Lung (tissue), 12 donors: ENCODE results near the gene MVB12B. TPM values are rescaled to one million over a fixed set of nuclear protein-coding genes. Genes with fewer than 3 reads are reported as not detected.

ENCODE experiments used
- ATAC-seq: fragments of 200-7000 bp; cut with Tn5 transposase; one replicate; pipeline ENCODE4 v1.9.1; 2020; ENCODE audit warnings: moderate number of reproducible peaks; ENCODE audit not compliant: insufficient read depth, low FRiP score
- DNase-seq, 3 donors: peaks; one replicate each; pipeline ENCODE4 v3.0.0-alpha.2; 2013 to 2017
- H3K27ac ChIP-seq, 2 donors: one replicate each; pipeline ENCODE4 v1.5.1; 2013; ENCODE audit warnings: mild to moderate bottlenecking in 2 of 2, moderate library complexity in 2 of 2, control low read depth in 1 of 2, inconsistent platforms in 1 of 2, low read depth in 1 of 2, low read length in 1 of 2
- H3K27me3 ChIP-seq, 3 donors: one replicate each; pipeline ENCODE4 v1.5.1; 2013; ENCODE audit warnings: low read length in 2 of 3; ENCODE audit not compliant: control insufficient read depth in 3 of 3, insufficient read depth in 3 of 3
- H3K36me3 ChIP-seq, 4 donors: one replicate each; pipeline ENCODE4 v1.5.1; 2013; ENCODE audit warnings: low read length in 4 of 4, mild to moderate bottlenecking in 1 of 4, moderate library complexity in 1 of 4; ENCODE audit not compliant: control insufficient read depth in 4 of 4, insufficient read depth in 4 of 4
- H3K4me1 ChIP-seq, 5 donors: one replicate each; pipeline ENCODE4 v1.5.1; 2013; ENCODE audit warnings: low read length in 5 of 5, mild to moderate bottlenecking in 2 of 5, moderate library complexity in 1 of 5; ENCODE audit not compliant: control insufficient read depth in 5 of 5, insufficient read depth in 5 of 5
- H3K4me3 ChIP-seq: one replicate; pipeline ENCODE4 v1.5.1; 2013; ENCODE audit warnings: mild to moderate bottlenecking, control low read depth, moderate library complexity
- H3K9ac ChIP-seq, 2 donors: one replicate each; pipeline ENCODE4 v1.5.1; 2013; ENCODE audit warnings: low read length in 2 of 2, control low read depth in 1 of 2; ENCODE audit not compliant: insufficient read depth in 1 of 2
- H3K9me3 ChIP-seq, 4 donors: one replicate each; pipeline ENCODE4 v1.5.1; 2013; ENCODE audit warnings: low read length in 3 of 4, mild to moderate bottlenecking in 1 of 4, moderate library complexity in 1 of 4; ENCODE audit not compliant: control insufficient read depth in 4 of 4, insufficient read depth in 3 of 4
- WGBS, 2 donors: extraction: QIAGEN DNeasy Blood & Tissue Kit; methylation state at CpG; one replicate each; pipeline ENCODE4 v1.1.7; 2013; 5-methylcytosine and 5-hydroxymethylcytosine counted together
- polyA plus RNA-seq, 2 donors: library from polyadenylated mRNA; stranded (reverse); fragments of 200-250 nt; gene quantifications; one replicate each; pipeline ENCODE4 v1.2.1, GENCODE V29; 2013
- total RNA-seq, 2 donors: library from RNA; depleted of rRNA in 1 of 2; stranded (reverse); fragments of >200 nt in 1 of 2; gene quantifications; one replicate each; pipeline ENCODE4 v1.2.1, GENCODE V29; 2014 to 2021
- TF ChIP-seq, protein P1 (sequence below): IDR thresholded peaks from 2 replicates; pipeline ENCODE4 v1.5.1; 2012; ENCODE audit warnings: mild to moderate bottlenecking; ENCODE audit errors: control extremely low read depth, extremely low read depth
- donor health status: control.
- donor health status: control.
- donor health status: Bipolar disorder and iron deficiency.
- donor health status: healthy.
- donor health status: DM: yes; HTN: yes; CAD: no.

Gene MVB12B
- total and polyA plus RNA-seq, 4 donors = 9.5 to 33.6 (median 16.5) TPM

DNA sequence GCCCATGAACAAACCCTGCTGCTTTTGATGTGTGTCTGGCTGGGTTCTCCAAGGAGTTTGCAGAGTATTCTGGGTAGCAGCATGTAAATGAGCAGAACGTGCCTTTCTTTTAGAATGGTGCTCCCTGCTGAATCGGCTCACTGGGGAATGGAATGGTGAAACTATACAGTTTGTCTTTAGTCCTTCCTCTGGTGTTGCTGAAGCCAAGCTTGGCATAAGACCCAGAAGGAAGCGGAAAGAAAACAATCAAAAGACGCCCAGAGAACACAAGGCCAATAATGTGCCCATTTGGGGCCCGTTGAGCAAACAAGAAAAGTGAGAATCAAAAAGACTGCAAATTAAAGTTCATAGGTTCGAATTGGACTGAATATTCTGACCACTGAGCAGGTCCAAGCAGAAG, 60.1 kb downstream of the MVB12B start:
- DNase-seq (peak in 1 of 3 donors; percentile 37), ATAC-seq (no peak)
- Histone ChIP-seq H3K27ac (peak overlapping the region in 1 of 2 donors; percentile 21), H3K36me3 (peaks cover 0 to 14% (median 3%) of the 10 kb centered on the region in 4 donors), H3K27me3 (no peaks in the 10 kb centered on the region), H3K4me1 (peaks cover 0 to 6% (median 0%) of the 10 kb centered on the region in 5 donors), H3K4me3 (no peak overlapping the region), H3K9me3 (no peaks in the 10 kb centered on the region), H3K9ac (no peak overlapping the region)
- 59 to 74% methylated on average over 6 of the region's 6 CpGs for WGBS, 2 donors
- TF ChIP-seq, protein P1, sequence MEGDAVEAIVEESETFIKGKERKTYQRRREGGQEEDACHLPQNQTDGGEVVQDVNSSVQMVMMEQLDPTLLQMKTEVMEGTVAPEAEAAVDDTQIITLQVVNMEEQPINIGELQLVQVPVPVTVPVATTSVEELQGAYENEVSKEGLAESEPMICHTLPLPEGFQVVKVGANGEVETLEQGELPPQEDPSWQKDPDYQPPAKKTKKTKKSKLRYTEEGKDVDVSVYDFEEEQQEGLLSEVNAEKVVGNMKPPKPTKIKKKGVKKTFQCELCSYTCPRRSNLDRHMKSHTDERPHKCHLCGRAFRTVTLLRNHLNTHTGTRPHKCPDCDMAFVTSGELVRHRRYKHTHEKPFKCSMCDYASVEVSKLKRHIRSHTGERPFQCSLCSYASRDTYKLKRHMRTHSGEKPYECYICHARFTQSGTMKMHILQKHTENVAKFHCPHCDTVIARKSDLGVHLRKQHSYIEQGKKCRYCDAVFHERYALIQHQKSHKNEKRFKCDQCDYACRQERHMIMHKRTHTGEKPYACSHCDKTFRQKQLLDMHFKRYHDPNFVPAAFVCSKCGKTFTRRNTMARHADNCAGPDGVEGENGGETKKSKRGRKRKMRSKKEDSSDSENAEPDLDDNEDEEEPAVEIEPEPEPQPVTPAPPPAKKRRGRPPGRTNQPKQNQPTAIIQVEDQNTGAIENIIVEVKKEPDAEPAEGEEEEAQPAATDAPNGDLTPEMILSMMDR = no peak

DNA sequence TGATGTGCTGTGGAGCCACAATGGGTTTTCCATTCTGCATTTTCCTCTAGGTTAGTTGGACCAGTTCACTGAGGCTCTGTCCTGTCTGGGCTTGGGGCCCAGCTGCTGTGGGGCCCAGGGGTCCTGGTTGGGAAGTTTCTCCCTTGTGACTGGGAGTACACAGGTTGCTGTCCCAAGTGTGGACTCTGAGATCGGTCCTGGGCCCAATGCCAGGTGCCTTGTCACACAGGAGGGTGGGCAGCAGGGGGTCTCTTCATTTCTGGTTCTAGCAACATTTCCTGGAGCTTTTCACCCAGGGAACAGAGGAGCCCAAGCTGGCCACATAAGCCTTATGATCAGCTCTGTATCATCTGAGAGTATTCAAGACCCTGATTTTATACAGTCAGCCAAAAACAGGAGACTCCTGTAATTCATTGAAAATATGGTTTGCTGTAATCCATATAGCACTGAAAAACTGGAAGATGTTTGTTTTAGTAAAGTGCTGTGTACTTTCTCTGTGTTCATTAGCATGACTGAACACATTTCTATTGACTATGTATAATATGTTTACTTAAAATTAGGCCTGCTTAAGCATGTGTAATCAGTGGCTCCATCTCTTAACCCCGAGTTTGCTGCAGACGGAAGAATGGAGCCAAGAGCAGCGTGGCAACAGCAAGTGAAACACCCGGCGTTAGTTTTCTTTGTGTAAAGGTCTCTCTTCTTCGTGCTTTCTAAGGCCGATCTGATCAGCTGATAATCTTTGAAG, 62.5 kb downstream of the MVB12B start:
- Histone ChIP-seq H3K27ac (peak overlapping the region in 1 of 2 donors; percentile 3), H3K4me3 (no peak overlapping the region), H3K4me1 (peaks cover 0 to 22% (median 5%) of the 10 kb centered on the region in 5 donors), H3K9me3 (no peaks in the 10 kb centered on the region), H3K36me3 (peaks cover 0 to 16% (median 8%) of the 10 kb centered on the region in 4 donors), H3K9ac (no peak overlapping the region), H3K27me3 (no peaks in the 10 kb centered on the region)
- 51 to 66% methylated on average over 8 of the region's 8 CpGs for WGBS, 2 donors
- ATAC-seq (no peak), DNase-seq (no peak)
- TF ChIP-seq, protein P1 = no peak

DNA sequence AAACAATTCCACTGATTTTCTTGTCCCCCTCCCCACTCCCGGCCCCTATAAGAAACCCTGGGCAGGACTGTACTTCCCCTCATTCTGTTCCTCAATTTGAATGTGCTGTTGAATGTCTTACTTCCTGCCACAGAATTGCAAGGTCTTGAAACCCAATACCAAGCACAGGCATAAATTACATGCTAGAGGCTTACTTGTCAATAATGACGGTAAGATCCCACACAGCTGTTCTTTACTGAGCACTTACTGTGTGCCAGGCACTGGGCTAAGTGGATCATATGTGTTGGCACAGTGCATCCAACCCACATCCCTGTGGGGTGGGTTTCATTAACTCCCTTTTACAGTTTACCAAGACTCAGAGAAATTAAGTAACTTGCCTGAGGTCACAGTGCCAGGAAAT, 63.4 kb downstream of the MVB12B start:
- Histone ChIP-seq H3K4me3 (no peak overlapping the region), H3K36me3 (peaks cover 0 to 16% (median 9%) of the 10 kb centered on the region in 4 donors), H3K9ac (no peak overlapping the region), H3K27me3 (no peaks in the 10 kb centered on the region), H3K9me3 (no peaks in the 10 kb centered on the region), H3K4me1 (peaks cover 0 to 22% (median 5%) of the 10 kb centered on the region in 5 donors), H3K27ac (peak overlapping the region in 1 of 2 donors; percentile 59)
- 14 to 54% methylated on average over 2 of the region's 2 CpGs for WGBS, 2 donors
- peak; percentile 45 for ATAC-seq
- DNase-seq = no peak
- TF ChIP-seq, protein P1 = no peak
